ENCODE results near the gene DMRT3.

DNA sequence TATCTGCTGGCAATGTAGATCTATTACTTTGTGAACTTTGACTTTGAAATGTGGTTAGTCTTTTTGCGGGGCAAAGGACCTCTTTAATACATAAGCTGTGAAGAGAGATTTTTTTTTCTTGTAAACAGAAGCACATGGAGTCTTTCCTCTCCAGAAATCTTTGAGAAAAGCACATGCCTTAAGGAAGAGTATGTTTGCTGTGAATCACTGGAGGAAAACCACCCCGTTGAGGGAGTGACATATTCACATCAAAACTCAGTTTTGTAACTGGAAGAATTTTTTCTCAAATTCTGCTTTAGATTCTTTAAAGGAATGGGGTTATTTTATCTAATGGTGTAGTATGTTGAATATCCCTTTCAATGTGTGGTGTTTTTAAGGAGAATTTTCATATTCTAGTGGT, 3.5 kb downstream of the DMRT3 start:
- TF ChIP-seq CTCF (IDR thresholded peaks at IDR 0.05; ENCODE audit: low read depth, low read length, poor library complexity, severe bottlenecking): no peak
- no peak for TF ChIP-seq EZH2phosphoT487 (IDR thresholded peaks at IDR 0.05; ENCODE audit: borderline replicate concordance, low read length)
